ENCODE data around the gene CDH5. TPM values are rescaled to one million over a fixed set of nuclear protein-coding genes. Genes with fewer than 3 reads are reported as not detected.

The CDH5 gene
- total RNA-seq, 2 donors from 2014 or later, result 0.18 TPM; not detected in 1

DNA sequence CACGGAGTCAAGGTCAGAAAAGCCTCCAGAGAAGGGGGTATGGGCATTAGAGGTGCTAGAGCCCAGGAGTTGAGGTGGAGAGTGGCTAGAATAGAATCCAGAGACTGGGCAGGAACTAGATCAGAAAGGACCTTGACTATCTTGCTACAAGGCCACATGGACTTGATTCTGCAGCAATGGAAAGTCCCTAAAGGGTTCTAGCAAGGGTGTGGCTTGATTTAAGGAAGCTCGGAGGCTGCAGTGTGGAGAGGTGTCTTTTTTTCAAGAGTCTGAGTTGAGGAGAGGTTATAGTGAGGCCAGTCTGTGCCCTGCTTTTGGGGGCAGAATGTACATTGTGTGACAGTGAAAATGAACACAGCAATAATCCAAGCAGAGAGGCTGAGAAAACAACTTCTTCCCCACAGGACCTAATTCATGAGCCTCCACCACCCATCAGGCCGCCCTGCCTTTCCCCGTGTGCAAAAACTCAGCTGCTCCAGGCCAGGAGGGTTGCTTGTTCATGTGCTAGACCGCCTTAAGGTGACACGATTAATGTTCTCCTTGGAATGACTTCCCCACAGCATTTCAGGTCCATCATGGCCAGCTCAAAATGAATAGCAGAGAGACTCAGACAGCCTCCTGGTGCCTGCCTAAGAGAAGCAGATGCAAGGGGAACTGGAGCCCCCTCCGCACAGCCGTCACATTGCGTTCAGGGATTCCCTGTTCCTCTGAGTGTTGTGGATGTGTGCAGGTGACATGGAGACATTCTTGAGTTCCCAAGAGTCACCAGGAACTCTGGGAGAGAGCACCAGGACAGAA is 51.9 kb downstream of the CDH5 start:
- H3K4me3 Mint-ChIP-seq, result no peak overlapping the region
- WGBS, 2 experiments (ENCODE audit: insufficient coverage in 1 of 2, insufficient read length in 1 of 2), result 94 to 95% methylated on average over 7 to 9 of the region's 9 CpGs

DNA sequence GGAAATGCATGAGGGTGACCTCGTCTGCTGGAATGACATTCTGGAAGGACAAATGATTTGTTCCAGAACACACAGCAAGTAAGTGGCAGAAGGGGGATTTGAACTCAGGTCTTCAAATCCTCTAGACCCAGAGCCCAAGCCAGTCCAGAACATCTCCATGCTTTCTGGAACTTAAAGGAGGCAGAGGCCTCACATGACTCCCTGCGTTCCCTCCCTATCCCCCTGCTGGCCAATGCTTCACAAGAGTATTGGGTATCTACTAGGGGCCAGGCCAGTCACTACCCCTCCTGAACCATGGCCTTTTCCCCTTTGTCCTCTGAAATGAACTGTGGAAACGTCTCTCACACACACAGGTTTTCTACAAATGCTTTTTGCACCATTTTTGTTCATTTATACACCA is 53.0 kb downstream of the CDH5 start:
- Mint-ChIP-seq H3K4me1 (no peaks in the 10 kb centered on the region), H3K27me3 (ENCODE audit: insufficient read depth) (peaks cover 64% of the 10 kb centered on the region), H3K4me3 (no peak overlapping the region), H3K36me3 (ENCODE audit: low read depth) (no peaks in the 10 kb centered on the region), H3K9me3 (peaks cover 2% of the 10 kb centered on the region), H3K27ac (no peak overlapping the region)
- H3K4me3 ChIP-seq (ENCODE audit: low read length), result no peak overlapping the region
- no peaks in the 10 kb centered on the region for H3K4me1 ChIP-seq (ENCODE audit: control insufficient read depth, insufficient read depth, low read length)
- no peaks in the 10 kb centered on the region for H3K36me3 ChIP-seq (ENCODE audit: control insufficient read depth, insufficient read depth, low read length)
- H3K27ac ChIP-seq (ENCODE audit: low read depth, low read length), result no peak overlapping the region
- H3K9me3 ChIP-seq (ENCODE audit: control insufficient read depth, low read length), result peaks cover 5% of the 10 kb centered on the region
- 76 to 81% methylated on average over 3 of the region's 3 CpGs for WGBS, 2 experiments (ENCODE audit: insufficient coverage in 1 of 2, insufficient read length in 1 of 2)
- DNase-seq, result peak; percentile 74
- H3K9ac ChIP-seq (ENCODE audit: extremely low read depth, low read length, poor library complexity, severe bottlenecking), result no peak overlapping the region
- peaks cover 43% of the 10 kb centered on the region for H3K27me3 ChIP-seq (ENCODE audit: control insufficient read depth, insufficient read depth, low read length, poor library complexity, severe bottlenecking)
- TF ChIP-seq, protein P1, sequence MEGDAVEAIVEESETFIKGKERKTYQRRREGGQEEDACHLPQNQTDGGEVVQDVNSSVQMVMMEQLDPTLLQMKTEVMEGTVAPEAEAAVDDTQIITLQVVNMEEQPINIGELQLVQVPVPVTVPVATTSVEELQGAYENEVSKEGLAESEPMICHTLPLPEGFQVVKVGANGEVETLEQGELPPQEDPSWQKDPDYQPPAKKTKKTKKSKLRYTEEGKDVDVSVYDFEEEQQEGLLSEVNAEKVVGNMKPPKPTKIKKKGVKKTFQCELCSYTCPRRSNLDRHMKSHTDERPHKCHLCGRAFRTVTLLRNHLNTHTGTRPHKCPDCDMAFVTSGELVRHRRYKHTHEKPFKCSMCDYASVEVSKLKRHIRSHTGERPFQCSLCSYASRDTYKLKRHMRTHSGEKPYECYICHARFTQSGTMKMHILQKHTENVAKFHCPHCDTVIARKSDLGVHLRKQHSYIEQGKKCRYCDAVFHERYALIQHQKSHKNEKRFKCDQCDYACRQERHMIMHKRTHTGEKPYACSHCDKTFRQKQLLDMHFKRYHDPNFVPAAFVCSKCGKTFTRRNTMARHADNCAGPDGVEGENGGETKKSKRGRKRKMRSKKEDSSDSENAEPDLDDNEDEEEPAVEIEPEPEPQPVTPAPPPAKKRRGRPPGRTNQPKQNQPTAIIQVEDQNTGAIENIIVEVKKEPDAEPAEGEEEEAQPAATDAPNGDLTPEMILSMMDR (conservative IDR thresholded peaks at IDR 0.05), result peak; percentile 69

More for the DNA sequence above, 51.9 kb downstream of the CDH5 start:
- peaks cover 58% of the 10 kb centered on the region for H3K27me3 Mint-ChIP-seq (ENCODE audit: insufficient read depth)
- Histone ChIP-seq H3K4me1 (ENCODE audit: control insufficient read depth, insufficient read depth, low read length) (no peaks in the 10 kb centered on the region), H3K36me3 (ENCODE audit: control insufficient read depth, insufficient read depth, low read length) (no peaks in the 10 kb centered on the region), H3K9me3 (ENCODE audit: control insufficient read depth, low read length) (peaks cover 5% of the 10 kb centered on the region), H3K9ac (ENCODE audit: extremely low read depth, low read length, poor library complexity, severe bottlenecking) (no peak overlapping the region), H3K4me3 (ENCODE audit: low read length) (no peak overlapping the region), H3K27me3 (ENCODE audit: control insufficient read depth, insufficient read depth, low read length, poor library complexity, severe bottlenecking) (peaks cover 31% of the 10 kb centered on the region), H3K27ac (ENCODE audit: low read depth, low read length) (no peak overlapping the region)
- no peaks in the 10 kb centered on the region for H3K4me1 Mint-ChIP-seq
- no peaks in the 10 kb centered on the region for H3K36me3 Mint-ChIP-seq (ENCODE audit: low read depth)
- H3K27ac Mint-ChIP-seq, result no peak overlapping the region
- peaks cover 2% of the 10 kb centered on the region for H3K9me3 Mint-ChIP-seq
- DNase-seq, result no peak
- TF ChIP-seq, protein P1 (conservative IDR thresholded peaks at IDR 0.05), result no peak

DNA sequence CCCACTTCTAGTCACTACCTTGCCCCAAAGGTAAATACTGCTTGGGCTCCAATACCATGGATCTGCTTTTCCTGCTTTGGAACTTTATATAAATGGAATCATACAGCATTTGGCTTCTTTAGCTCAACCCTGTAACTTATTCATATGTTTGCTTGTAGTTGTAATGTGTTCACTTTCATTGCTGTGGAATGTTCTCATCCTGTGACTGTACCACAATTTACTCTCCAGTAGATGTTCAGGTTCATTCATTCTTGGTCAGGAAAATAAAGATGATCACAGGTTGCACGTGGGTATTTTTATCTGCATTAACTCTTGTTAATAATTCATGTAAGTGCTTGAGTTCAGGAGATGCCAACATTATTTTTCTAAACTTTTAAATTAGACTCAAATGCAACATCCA is 53.9 kb downstream of the CDH5 start:
- TF ChIP-seq, protein P1 (conservative IDR thresholded peaks at IDR 0.05), result no peak
- no peaks in the 10 kb centered on the region for H3K36me3 Mint-ChIP-seq (ENCODE audit: low read depth)
- Histone ChIP-seq H3K9ac (ENCODE audit: extremely low read depth, low read length, poor library complexity, severe bottlenecking) (no peak overlapping the region), H3K36me3 (ENCODE audit: control insufficient read depth, insufficient read depth, low read length) (no peaks in the 10 kb centered on the region), H3K27me3 (ENCODE audit: control insufficient read depth, insufficient read depth, low read length, poor library complexity, severe bottlenecking) (peaks cover 52% of the 10 kb centered on the region), H3K4me1 (ENCODE audit: control insufficient read depth, insufficient read depth, low read length) (no peaks in the 10 kb centered on the region), H3K9me3 (ENCODE audit: control insufficient read depth, low read length) (peaks cover 5% of the 10 kb centered on the region), H3K4me3 (ENCODE audit: low read length) (no peak overlapping the region), H3K27ac (ENCODE audit: low read depth, low read length) (no peak overlapping the region)
- WGBS, 2 experiments (ENCODE audit: insufficient coverage in 1 of 2, insufficient read length in 1 of 2), result 82% methylated on average over 1 of the region's 1 CpG; no CpG with 5 or more reads in 1 of the 2 experiments
- H3K9me3 Mint-ChIP-seq, result peaks cover 2% of the 10 kb centered on the region
- no peaks in the 10 kb centered on the region for H3K4me1 Mint-ChIP-seq
- no peak for DNase-seq
- peaks cover 69% of the 10 kb centered on the region for H3K27me3 Mint-ChIP-seq (ENCODE audit: insufficient read depth)
- no peak overlapping the region for H3K4me3 Mint-ChIP-seq
- no peak overlapping the region for H3K27ac Mint-ChIP-seq
